SU-DHL-6 (cell line): ENCODE results near the gene ARV1.

Experiments used
- H2AFZ ChIP-seq: fragments of 200-600 bp; sonication (generic); 2 replicates; pipeline ENCODE4 v1.6.1; 2014; ENCODE audit warnings: low read depth, mild to moderate bottlenecking, moderate library complexity, mixed read lengths, antibody characterized with exemption, low read length; ENCODE audit not compliant: severe bottlenecking
- H3F3A ChIP-seq: fragments of 200-600 bp; shearing (Covaris generic); 2 replicates; pipeline ENCODE4 v1.6.0; 2016; ENCODE audit warnings: antibody characterized with exemption, mild to moderate bottlenecking; ENCODE audit not compliant: insufficient read depth
- H3K27ac ChIP-seq: fragments of 200-600 bp; sonication (generic); 2 replicates; pipeline ENCODE4 v1.5.1; 2016; ENCODE audit warnings: low read depth, mild to moderate bottlenecking, low read length, moderate library complexity, mixed read lengths
- H3K27me3 ChIP-seq: fragments of 200-600 bp; sonication (generic), shearing (Covaris generic); 2 replicates; pipeline ENCODE4 v1.6.0; 2014; ENCODE audit warnings: mild to moderate bottlenecking, low read length
- H3K36me3 ChIP-seq: fragments of 200-600 bp; sonication (generic); 2 replicates; pipeline ENCODE4 v1.6.1; 2014; ENCODE audit warnings: mild to moderate bottlenecking, low read length, mixed read lengths
- H3K4me2 ChIP-seq: fragments of 300-600, 200-600 bp; shearing (Covaris generic), sonication (generic); 2 replicates; pipeline ENCODE4 v1.6.0; 2014; ENCODE audit warnings: low read length, low read depth, mild to moderate bottlenecking; ENCODE audit not compliant: poor library complexity, severe bottlenecking
- H3K4me3 ChIP-seq: fragments of 200-600 bp; sonication (generic); 2 replicates; pipeline ENCODE4 v1.5.1; 2014; ENCODE audit warnings: antibody characterized with exemption, low read length, mild to moderate bottlenecking, mixed read lengths; ENCODE audit not compliant: insufficient read depth, poor library complexity, severe bottlenecking
- H3K79me2 ChIP-seq: fragments of 200-600 bp; sonication (generic); 2 replicates; pipeline ENCODE4 v1.6.1; 2014; ENCODE audit warnings: mild to moderate bottlenecking, low read length, moderate library complexity; ENCODE audit not compliant: insufficient read depth
- H3K9ac ChIP-seq: fragments of 200-600 bp; sonication (generic); 2 replicates; pipeline ENCODE4 v1.7.0; 2014; ENCODE audit warnings: mild to moderate bottlenecking, low read length
- H3K9me2 ChIP-seq: fragments of 200-600 bp; sonication (generic); replicated peaks from 2 replicates; pipeline ENCODE4 v1.6.1; 2014; ENCODE audit warnings: low read length; ENCODE audit not compliant: insufficient read depth
- H3K9me3 ChIP-seq: fragments of 200-600 bp; sonication (generic); 2 replicates; pipeline ENCODE4 v1.6.1; 2014; ENCODE audit warnings: low read length, mixed read lengths; ENCODE audit not compliant: insufficient read depth
- H4K20me1 ChIP-seq: fragments of 200-600 bp; sonication (generic); 2 replicates; pipeline ENCODE4 v1.6.1; 2014; ENCODE audit warnings: low read depth, mild to moderate bottlenecking, antibody characterized with exemption, low read length, moderate library complexity, mixed read lengths
- CTCF ChIP-seq: fragments of 200-600 bp; sonication (generic); IDR thresholded peaks from one replicate; pipeline ENCODE4 v1.5.1; 2017; ENCODE audit warnings: antibody characterized with exemption, mild to moderate bottlenecking, low read length, moderate library complexity; ENCODE audit not compliant: insufficient read depth, poor library complexity, severe bottlenecking
- EZH2phosphoT487 ChIP-seq: fragments of 200-600 bp; sonication (generic), shearing (Covaris generic); conservative IDR thresholded peaks from 2 replicates; pipeline ENCODE4 v1.6.1; 2018; ENCODE audit warnings: mild to moderate bottlenecking, antibody characterized with exemption, low read length, moderate library complexity, mixed read lengths

Gene ARV1

GRCh38 chr1:231011963-231012362 is 33.1 kb downstream of the ARV1 start:
- Histone ChIP-seq H3K9me2 (no peaks in the 10 kb centered on the region), H3K27me3 (no peaks in the 10 kb centered on the region), H3K36me3 (no peaks in the 10 kb centered on the region), H2AFZ (no peak overlapping the region), H3K4me3 (no peak overlapping the region), H3F3A (no peaks in the 10 kb centered on the region), H3K27ac (no peak overlapping the region), H3K4me2 (no peak overlapping the region), H3K9ac (no peak overlapping the region), H3K9me3 (peaks cover 4% of the 10 kb centered on the region; the same call in 1 of the 2 replicates), H3K79me2 (no peaks in the 10 kb centered on the region), H4K20me1 (no peaks in the 10 kb centered on the region)
- no peak for TF ChIP-seq EZH2phosphoT487
- no peak for TF ChIP-seq CTCF

GRCh38 chr1:231013391-231014015 is 34.6 kb downstream of the ARV1 start:
- H3K36me3 ChIP-seq, result no peaks in the 10 kb centered on the region
- no peaks in the 10 kb centered on the region for H3K9me2 ChIP-seq
- no peaks in the 10 kb centered on the region for H3K27me3 ChIP-seq
- H3K27ac ChIP-seq, result no peak overlapping the region
- TF ChIP-seq EZH2phosphoT487 (no peak), CTCF (no peak)
- no peak overlapping the region for H2AFZ ChIP-seq
- no peaks in the 10 kb centered on the region for H3K9me3 ChIP-seq
- H3F3A ChIP-seq, result no peaks in the 10 kb centered on the region
- H4K20me1 ChIP-seq, result no peaks in the 10 kb centered on the region
- no peaks in the 10 kb centered on the region for H3K79me2 ChIP-seq
- H3K9ac ChIP-seq, result no peak overlapping the region
- H3K4me2 ChIP-seq, result no peak overlapping the region
- no peak overlapping the region for H3K4me3 ChIP-seq

- Histone ChIP-seq H2AFZ (no peak overlapping the region), H3K27me3 (no peaks in the 10 kb centered on the region), H3F3A (no peaks in the 10 kb centered on the region), H3K4me2 (no peak overlapping the region), H3K9ac (no peak overlapping the region), H3K9me2 (no peaks in the 10 kb centered on the region), H3K4me3 (no peak overlapping the region), H3K27ac (no peak overlapping the region), H3K36me3 (no peaks in the 10 kb centered on the region), H3K9me3 (no peaks in the 10 kb centered on the region), H3K79me2 (no peaks in the 10 kb centered on the region), H4K20me1 (no peaks in the 10 kb centered on the region)
- TF ChIP-seq EZH2phosphoT487, result no peak
- no peak for TF ChIP-seq CTCF
These were observed 37.3 kb downstream of the ARV1 start for GRCh38 chr1:231016234-231016633.
